Natural killer cell treated with Interleukin-12 subunit alpha and Interleukin-12 subunit beta and Interleukin-15 and Interleukin-18, amount 100 ng/mL, for 72 hours (primary cell): ENCODE results near the gene P2RX1. TPM values are rescaled to one million over a fixed set of nuclear protein-coding genes. Genes with fewer than 3 reads are reported as not detected.
A peak's percentile ranks its signal among the peaks of the same experiment; 100 is the strongest.
"Not testable (repeated sequence)": the region's sequence is repeated elsewhere in the genome, so short reads cannot be mapped to it uniquely, and the experiment has no call there.

Source experiments
- ATAC-seq, 2 donors: fragments of 150-1000 bp; cut with Tn5 transposase in 1 of 2; sonication (Bioruptor Pico), chemical (Tn5 transposase) in 1 of 2; 2 replicates each; pipeline ENCODE4 v1.10.0; 2021
- DNase-seq: peaks from one replicate; pipeline ENCODE4 v3.0.0; 2022; ENCODE audit warnings: low spot score
- H3K27ac Mint-ChIP-seq, 2 donors: 1 replicate in 1 of 2; 2 replicates in 1 of 2; pipeline ENCODE4 v1.8.0; 2022; ENCODE audit warnings: mixed read lengths in 2 of 2, mild to moderate bottlenecking in 1 of 2, moderate library complexity in 1 of 2
- H3K27me3 Mint-ChIP-seq, 2 donors: 1 replicate in 1 of 2; 2 replicates in 1 of 2; pipeline ENCODE4 v1.8.0; 2022; ENCODE audit warnings: mixed read lengths in 2 of 2
- H3K36me3 Mint-ChIP-seq: one replicate; pipeline ENCODE4 v1.8.0; 2022; ENCODE audit warnings: mixed read lengths
- H3K4me1 Mint-ChIP-seq, 2 donors: 1 replicate in 1 of 2; 2 replicates in 1 of 2; pipeline ENCODE4 v1.8.0; 2022; ENCODE audit warnings: low read depth in 2 of 2, mixed read lengths in 2 of 2, mild to moderate bottlenecking in 1 of 2
- H3K4me3 Mint-ChIP-seq: one replicate; pipeline ENCODE4 v1.8.0; 2022; ENCODE audit warnings: mixed read lengths
- H3K9me3 Mint-ChIP-seq: 2 replicates; pipeline ENCODE4 v1.8.0; 2022; ENCODE audit warnings: mixed read lengths
- total RNA-seq, 2 donors: library from RNA; stranded (reverse); gene quantifications; one replicate each; pipeline ENCODE4 v1.2.3, GENCODE V29; 2022

The P2RX1 gene
- total RNA-seq, 2 donors from 2014 or later = 3.9 TPM

DNA sequence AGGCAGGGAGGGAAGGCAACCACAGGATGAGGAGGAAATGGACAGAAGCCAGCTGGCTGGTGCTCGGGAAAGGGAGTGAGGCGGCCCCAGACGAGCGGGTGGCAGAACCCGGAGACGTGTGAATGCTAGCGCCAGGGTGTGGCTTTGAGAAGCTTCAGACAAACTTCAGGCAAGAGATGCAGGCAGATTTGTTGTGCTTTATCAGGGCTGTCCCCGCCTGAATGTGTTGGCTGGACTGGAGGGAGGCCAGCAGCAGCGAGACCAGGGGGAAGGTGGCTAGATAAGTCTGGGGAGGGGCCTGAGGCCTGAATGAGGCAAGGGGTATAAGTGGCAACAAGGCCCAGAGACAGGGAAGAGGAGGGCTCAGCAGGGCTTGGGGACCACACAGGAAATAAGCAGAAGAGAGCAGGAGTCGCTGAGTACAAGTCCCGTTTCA lies 45.4 kb downstream of the P2RX1 start:
- Mint-ChIP-seq H3K36me3 (no peaks in the 10 kb centered on the region), H3K9me3 (no peaks in the 10 kb centered on the region), H3K4me3 (peak overlapping the region; percentile 81), H3K27ac (peak overlapping the region; percentile 81 to 90), H3K4me1 (peaks cover 7 to 8% of the 10 kb centered on the region in 2 donors), H3K27me3 (no peaks in the 10 kb centered on the region)
- ATAC-seq (peak; percentile 58 to 80), DNase-seq (no peak)

DNA sequence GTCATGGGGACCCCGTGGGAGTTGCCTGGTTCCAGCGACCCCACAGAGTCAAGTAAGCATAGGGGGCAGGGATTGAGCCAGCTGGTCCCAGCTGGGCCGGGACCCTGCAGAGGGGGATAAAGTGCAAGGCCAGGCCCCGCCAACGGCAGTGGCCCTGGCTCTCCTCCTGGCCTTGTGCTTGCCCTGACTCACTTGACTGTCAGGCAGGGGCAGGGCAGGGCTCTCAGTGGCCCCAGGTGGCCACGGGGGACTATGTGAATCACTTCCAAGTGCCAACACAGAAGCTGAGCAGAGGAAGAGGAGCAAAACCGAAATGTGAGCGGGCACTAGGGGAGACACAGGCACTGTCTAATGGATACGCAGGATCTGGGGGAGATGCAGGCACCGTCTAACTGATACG lies 48.7 kb downstream of the P2RX1 start:
- Mint-ChIP-seq H3K27ac (no peak overlapping the region), H3K4me1 (peaks cover 7 to 8% of the 10 kb centered on the region in 2 donors), H3K9me3 (no peaks in the 10 kb centered on the region), H3K36me3 (no peaks in the 10 kb centered on the region), H3K4me3 (no peak overlapping the region), H3K27me3 (no peaks in the 10 kb centered on the region)
- DNase-seq (no peak), ATAC-seq (no peak)

DNA sequence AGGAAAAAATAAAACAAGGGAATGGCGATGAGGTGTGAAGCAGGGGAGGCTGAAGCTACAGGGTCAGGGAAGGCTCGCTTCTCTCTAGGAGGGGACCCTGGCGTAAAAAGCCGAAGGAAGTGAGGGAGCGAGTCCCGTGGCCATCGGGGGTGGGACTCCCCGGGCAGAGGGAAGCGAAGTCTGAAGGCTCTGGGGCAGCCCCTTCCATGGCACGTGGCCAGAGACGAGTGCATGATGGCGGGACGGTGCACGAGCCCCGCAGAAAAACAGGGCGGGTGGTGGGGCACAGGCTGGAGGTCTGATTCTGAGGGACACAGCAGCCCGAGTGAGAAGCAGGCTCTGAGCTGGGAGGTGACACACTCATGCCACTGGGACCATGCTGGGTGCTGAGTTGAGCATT lies 49.2 kb downstream of the P2RX1 start:
- DNase-seq (peak; percentile 56), ATAC-seq (no peak)
- Mint-ChIP-seq H3K4me1 (peaks cover 7 to 8% of the 10 kb centered on the region in 2 donors), H3K36me3 (no peaks in the 10 kb centered on the region), H3K9me3 (no peaks in the 10 kb centered on the region), H3K27me3 (no peaks in the 10 kb centered on the region), H3K4me3 (no peak overlapping the region), H3K27ac (no peak overlapping the region)

GRCh38 chr17:3866276-3866675 lies 50.0 kb downstream of the P2RX1 start:
- ATAC-seq = no peak
- peak; percentile 49 for DNase-seq
- Mint-ChIP-seq H3K27ac (no peak overlapping the region), H3K27me3 (no peaks in the 10 kb centered on the region), H3K4me3 (no peak overlapping the region), H3K4me1 (peaks cover 7 to 8% of the 10 kb centered on the region in 2 donors), H3K36me3 (no peaks in the 10 kb centered on the region), H3K9me3 (no peaks in the 10 kb centered on the region)

- Mint-ChIP-seq H3K4me3 (no peak overlapping the region), H3K36me3 (no peaks in the 10 kb centered on the region), H3K27ac (no peak overlapping the region), H3K9me3 (no peaks in the 10 kb centered on the region), H3K27me3 (no peaks in the 10 kb centered on the region), H3K4me1 (no peaks in the 10 kb centered on the region)
- ATAC-seq (no peak), DNase-seq (peak; percentile 35)
These were observed 51.1 kb downstream of the P2RX1 start for GRCh38 chr17:3865176-3865575.

DNA sequence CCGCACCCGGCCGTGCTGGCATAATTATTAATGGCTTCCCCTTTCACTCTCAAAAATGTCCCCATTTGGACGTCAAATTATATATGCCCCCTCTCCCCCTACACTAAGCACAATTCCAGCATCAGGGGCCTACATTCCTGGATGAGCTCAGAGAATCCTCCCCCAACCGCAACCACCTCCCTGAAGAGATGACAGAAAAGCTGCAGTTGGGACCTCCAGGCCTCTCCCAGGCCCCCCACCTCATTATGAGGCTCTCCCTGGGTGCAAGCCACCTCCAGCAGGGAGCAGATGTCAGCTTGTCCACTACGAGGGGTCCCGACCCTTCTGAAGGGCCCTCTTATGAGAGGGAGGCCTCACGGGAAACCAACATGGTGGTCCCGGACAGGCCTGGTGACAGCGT lies 51.7 kb downstream of the P2RX1 start:
- H3K36me3 Mint-ChIP-seq = no peaks in the 10 kb centered on the region
- ATAC-seq (no peak), DNase-seq (peak; percentile 54)
- no peaks in the 10 kb centered on the region for H3K4me1 Mint-ChIP-seq
- H3K9me3 Mint-ChIP-seq = no peaks in the 10 kb centered on the region
- H3K27ac Mint-ChIP-seq = no peak overlapping the region
- no peaks in the 10 kb centered on the region for H3K27me3 Mint-ChIP-seq
- no peak overlapping the region for H3K4me3 Mint-ChIP-seq

DNA sequence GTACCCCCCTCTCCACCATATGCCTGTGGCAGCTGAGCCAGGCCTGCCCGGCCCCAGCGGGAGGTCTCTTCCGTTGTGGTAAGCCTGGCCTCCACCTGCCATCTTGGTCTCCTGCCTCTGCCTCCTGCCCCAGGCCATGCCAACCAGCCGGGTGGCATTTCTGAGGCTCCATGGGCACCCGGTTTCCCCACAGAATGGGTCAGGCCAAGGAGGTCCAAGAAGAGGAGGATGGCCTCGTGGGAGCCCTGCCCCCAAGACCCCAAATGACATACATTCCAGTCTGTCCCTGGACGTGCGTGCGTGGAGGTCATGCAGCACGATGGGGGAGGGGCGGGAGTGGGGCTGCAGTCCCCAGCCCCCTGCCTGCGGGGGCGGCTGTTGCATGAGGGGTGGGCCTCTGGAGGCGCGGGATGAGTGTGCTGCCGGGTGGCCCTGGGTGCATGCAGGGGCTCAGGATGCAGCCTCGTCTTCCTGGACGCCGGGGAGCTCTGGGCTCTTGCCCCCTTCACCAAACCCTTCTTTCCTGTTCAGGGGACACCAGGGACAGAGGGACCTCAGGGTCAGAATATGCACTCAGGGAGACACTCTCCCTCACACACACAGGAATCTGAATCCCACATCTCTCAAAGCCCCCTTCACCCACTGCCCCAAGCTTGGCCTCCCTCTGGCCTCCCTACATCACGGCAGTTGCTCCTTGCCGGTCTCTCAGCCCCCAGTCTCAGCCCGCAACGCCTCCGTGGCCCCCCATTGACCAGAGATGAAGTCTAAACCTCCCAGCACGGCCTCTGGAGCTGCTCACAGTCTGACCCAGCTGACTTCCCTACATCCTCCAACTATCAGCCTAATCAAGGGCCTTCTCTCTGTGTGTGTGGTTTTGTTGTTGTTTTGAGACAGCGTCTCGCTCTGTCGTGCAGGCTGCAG lies 54.2 kb downstream of the P2RX1 start:
- peak; percentile 34 for DNase-seq
- Mint-ChIP-seq H3K27ac (no peak overlapping the region), H3K36me3 (no peaks in the 10 kb centered on the region), H3K27me3 (no peaks in the 10 kb centered on the region), H3K4me3 (no peak overlapping the region), H3K9me3 (no peaks in the 10 kb centered on the region), H3K4me1 (no peaks in the 10 kb centered on the region)
- ATAC-seq = no peak

GRCh38 chr17:3860939-3861700 lies 55.1 kb downstream of the P2RX1 start:
- Mint-ChIP-seq H3K4me3 (no peak overlapping the region), H3K4me1 (no peaks in the 10 kb centered on the region), H3K9me3 (no peaks in the 10 kb centered on the region), H3K27me3 (no peaks in the 10 kb centered on the region), H3K36me3 (no peaks in the 10 kb centered on the region), H3K27ac (no peak overlapping the region)
- DNase-seq (peak; percentile 34), ATAC-seq (no peak)

DNA sequence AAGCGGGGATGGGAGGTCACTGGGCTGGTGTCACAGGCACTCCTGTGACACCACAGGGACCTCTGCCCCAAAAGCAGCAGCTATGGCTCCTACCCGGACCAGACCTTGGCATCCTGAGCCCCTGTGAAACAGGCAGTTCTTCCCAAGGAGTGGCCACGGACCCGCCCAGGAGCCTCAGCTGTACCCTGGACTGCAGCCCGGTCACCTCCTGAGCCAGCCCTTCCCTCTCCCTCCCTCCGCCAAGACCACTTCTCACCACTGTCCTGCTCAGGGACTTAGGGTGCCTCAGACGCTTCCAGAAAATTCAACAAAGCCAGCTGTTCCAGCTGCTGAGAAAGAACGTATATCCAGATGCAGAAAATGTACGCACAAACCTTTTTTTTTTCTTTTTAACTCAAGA lies 56.3 kb downstream of the P2RX1 start:
- H3K9me3 Mint-ChIP-seq = no peaks in the 10 kb centered on the region
- no peaks in the 10 kb centered on the region for H3K36me3 Mint-ChIP-seq
- no peaks in the 10 kb centered on the region for H3K4me1 Mint-ChIP-seq
- no peak overlapping the region for H3K27ac Mint-ChIP-seq
- H3K4me3 Mint-ChIP-seq = no peak overlapping the region
- ATAC-seq (no peak), DNase-seq (no peak)
- H3K27me3 Mint-ChIP-seq = no peaks in the 10 kb centered on the region

GRCh38 chr17:3857261-3858105 lies 58.8 kb downstream of the P2RX1 start:
- ATAC-seq (peak in 1 of 2 donors; percentile 40), DNase-seq (no peak)
- peaks cover 3 to 5% of the 10 kb centered on the region in 2 donors for H3K27me3 Mint-ChIP-seq
- no peaks in the 10 kb centered on the region for H3K4me1 Mint-ChIP-seq
- H3K9me3 Mint-ChIP-seq = no peaks in the 10 kb centered on the region
- H3K36me3 Mint-ChIP-seq = no peaks in the 10 kb centered on the region
- no peak overlapping the region for H3K4me3 Mint-ChIP-seq
- no peak overlapping the region for H3K27ac Mint-ChIP-seq

- not testable (repeated sequence) for H3K9me3 Mint-ChIP-seq, H3K4me3 Mint-ChIP-seq, ATAC-seq, H3K27ac Mint-ChIP-seq, H3K4me1 Mint-ChIP-seq, H3K36me3 Mint-ChIP-seq
- peak; percentile 28 for DNase-seq
- peaks cover 11 to 25% of the 10 kb centered on the region in 2 donors for H3K27me3 Mint-ChIP-seq
These were observed 62.1 kb downstream of the P2RX1 start for GRCh38 chr17:3854204-3854603.

DNA sequence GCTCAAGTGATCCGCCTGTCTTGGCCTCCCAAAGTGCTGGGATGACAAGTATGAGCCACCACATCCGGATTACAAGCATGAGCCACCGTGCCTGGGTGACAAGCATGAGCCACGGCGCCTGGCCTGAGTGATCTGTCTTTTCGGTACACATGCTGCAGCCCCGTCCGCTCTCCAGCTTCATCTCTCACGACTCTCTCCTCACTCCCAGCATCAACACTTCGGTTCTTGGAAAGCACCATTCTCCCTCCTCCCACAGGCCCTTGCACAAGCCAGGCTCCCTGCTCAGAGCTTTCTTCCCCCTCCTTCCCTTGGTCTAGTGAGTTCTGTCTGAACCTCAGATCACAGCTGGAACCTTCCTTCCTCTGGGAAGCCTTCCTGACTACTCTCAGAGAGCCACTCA lies 63.7 kb downstream of the P2RX1 start:
- Mint-ChIP-seq H3K9me3 (no peaks in the 10 kb centered on the region), H3K27ac (no peak overlapping the region)
- ATAC-seq = no peak

GRCh38 chr17:3851461-3852100 lies 64.7 kb downstream of the P2RX1 start:
- Mint-ChIP-seq H3K27me3 (peaks cover 11 to 25% of the 10 kb centered on the region in 2 donors), H3K9me3 (no peaks in the 10 kb centered on the region), H3K4me3 (no peak overlapping the region), H3K36me3 (no peaks in the 10 kb centered on the region), H3K27ac (no peak overlapping the region), H3K4me1 (peaks cover 0 to 6% of the 10 kb centered on the region in 2 donors)
- ATAC-seq (no peak), DNase-seq (no peak)

More for the DNA sequence above, 63.7 kb downstream of the P2RX1 start:
- Mint-ChIP-seq H3K4me1 (no peaks in the 10 kb centered on the region), H3K27me3 (peaks cover 11 to 25% of the 10 kb centered on the region in 2 donors), H3K4me3 (no peak overlapping the region), H3K36me3 (no peaks in the 10 kb centered on the region)
- no peak for DNase-seq
